Effector CD8-positive, alpha-beta T cell (primary cell): ENCODE results near the gene DOCK10.

Experiments
- DNase-seq: peaks from one replicate; lab custom pipeline; 2025; lab: John Stamatoyannopoulos, UW

The DOCK10 gene

GRCh38 chr2:225041207-225041850 lies 939 bp downstream of the DOCK10 start:
- DNase-seq: peak; percentile 37

- no peak for DNase-seq
These were observed 1.4 kb downstream of the DOCK10 start for GRCh38 chr2:225040856-225041206.

GRCh38 chr2:225040142-225040541 lies 2.1 kb downstream of the DOCK10 start:
- DNase-seq: no peak

- no peak for DNase-seq
These were observed 4.1 kb downstream of the DOCK10 start for GRCh38 chr2:225038231-225038523.

GRCh38 chr2:225037415-225038230 lies 4.6 kb downstream of the DOCK10 start:
- DNase-seq: no peak

- no peak for DNase-seq
These were observed 5.8 kb downstream of the DOCK10 start for GRCh38 chr2:225036431-225036830.

GRCh38 chr2:225033440-225034318 lies 8.6 kb downstream of the DOCK10 start:
- no peak for DNase-seq

- no peak for DNase-seq
These were observed 10.0 kb downstream of the DOCK10 start for GRCh38 chr2:225032246-225032645.

- DNase-seq: no peak
These were observed 10.7 kb downstream of the DOCK10 start for GRCh38 chr2:225031599-225031998.

- no peak for DNase-seq
These were observed 11.4 kb downstream of the DOCK10 start for GRCh38 chr2:225030893-225031292.

GRCh38 chr2:225030203-225030602 lies 12.1 kb downstream of the DOCK10 start:
- DNase-seq: no peak

- no peak for DNase-seq
These were observed 13.7 kb downstream of the DOCK10 start for GRCh38 chr2:225028572-225028971.

- DNase-seq: no peak
These were observed 15.1 kb downstream of the DOCK10 start for GRCh38 chr2:225027061-225027762.

- DNase-seq: no peak
These were observed 16.2 kb downstream of the DOCK10 start for GRCh38 chr2:225025917-225026571.

- DNase-seq: no peak
These were observed 20.1 kb downstream of the DOCK10 start for GRCh38 chr2:225022188-225022587.

- no peak for DNase-seq
These were observed 22.0 kb downstream of the DOCK10 start for GRCh38 chr2:225020168-225020849.

GRCh38 chr2:225019105-225019504 lies 23.2 kb downstream of the DOCK10 start:
- no peak for DNase-seq

- no peak for DNase-seq
These were observed 24.6 kb downstream of the DOCK10 start for GRCh38 chr2:225017713-225018112.

GRCh38 chr2:225017098-225017685 lies 25.1 kb downstream of the DOCK10 start:
- DNase-seq: no peak
